ENCODE results near the gene SLC24A3.

Gene SLC24A3

DNA sequence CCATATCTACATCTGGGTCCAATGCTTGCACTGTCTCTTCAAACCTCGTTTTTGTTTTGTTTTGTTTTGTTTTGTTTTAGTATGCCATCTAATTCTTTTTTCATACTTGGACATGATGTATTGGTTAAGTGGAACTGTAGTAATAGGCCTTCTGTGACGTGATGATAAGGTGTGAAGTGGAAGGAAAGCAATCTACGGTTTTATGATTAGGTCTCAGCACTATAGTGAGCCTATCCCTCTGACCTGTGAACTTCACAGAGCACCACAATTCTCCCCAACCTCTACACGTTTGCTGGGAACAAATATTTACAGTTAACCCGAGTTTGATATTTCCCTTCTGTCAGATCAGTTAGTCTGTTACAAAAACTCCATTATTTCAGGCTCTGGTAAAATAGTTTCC lies 19.1 kb upstream of the SLC24A3 start:
- no peak for DNase-seq (ENCODE audit: low spot score)
- no peak for TF ChIP-seq CTCF (IDR thresholded peaks at IDR 0.05; ENCODE audit: borderline replicate concordance, control extremely low read depth, extremely low read depth, insufficient read depth, missing control alignments)
- in situ Hi-C loops (cut with MboI; ENCODE audit: low sequenced_read_pairs, unreplicated experiment) = no loop called here

DNA sequence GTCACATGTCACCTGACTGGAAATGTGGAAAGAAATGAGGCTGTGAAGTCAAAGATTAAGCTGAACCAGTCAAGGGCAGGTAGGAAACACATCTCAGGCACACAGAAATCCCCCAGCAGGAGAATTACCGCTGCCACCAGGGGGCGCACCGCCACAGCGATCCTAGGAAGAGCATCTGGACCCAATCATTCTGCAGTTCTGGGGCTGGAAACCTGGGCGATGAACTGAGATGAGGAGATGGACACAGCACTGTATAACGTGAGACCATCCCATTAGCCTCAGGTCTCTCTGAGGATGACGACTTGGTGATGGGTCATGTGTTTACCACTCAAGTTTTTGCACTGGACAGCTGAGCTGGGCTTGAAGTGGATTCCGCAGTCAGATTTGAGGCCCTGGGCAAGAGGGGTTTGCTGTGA lies 6.5 kb upstream of the SLC24A3 start:
- peak; percentile 71 for TF ChIP-seq CTCF (IDR thresholded peaks at IDR 0.05; ENCODE audit: borderline replicate concordance, control extremely low read depth, extremely low read depth, insufficient read depth, missing control alignments)
- in situ Hi-C loops (cut with MboI; ENCODE audit: low sequenced_read_pairs, unreplicated experiment) = loop anchor here (10.0 to 25.0 kb wide), 3 partner anchors 379 to 569 kb away; no protein-coding TSS in a partner anchor
- DNase-seq (ENCODE audit: low spot score) = peak; percentile 72

GRCh38 chr20:19207541-19207940 lies 4.9 kb upstream of the SLC24A3 start:
- in situ Hi-C loops (cut with MboI; ENCODE audit: low sequenced_read_pairs, unreplicated experiment) = loop anchor here (10.0 to 25.0 kb wide), 3 partner anchors 377 to 570 kb away; no protein-coding TSS in a partner anchor
- no peak for TF ChIP-seq CTCF (IDR thresholded peaks at IDR 0.05; ENCODE audit: borderline replicate concordance, control extremely low read depth, extremely low read depth, insufficient read depth, missing control alignments)

GRCh38 chr20:19210391-19211155 lies 1.9 kb upstream of the SLC24A3 start:
- no peak for TF ChIP-seq CTCF (IDR thresholded peaks at IDR 0.05; ENCODE audit: borderline replicate concordance, control extremely low read depth, extremely low read depth, insufficient read depth, missing control alignments)
- in situ Hi-C loops (cut with MboI; ENCODE audit: low sequenced_read_pairs, unreplicated experiment) = loop anchor here (25.0 kb wide), 2 partner anchors 452 to 573 kb away; no protein-coding TSS in a partner anchor
- DNase-seq (ENCODE audit: low spot score) = no peak

More at GRCh38 chr20:19207541-19207940, 4.9 kb upstream of the SLC24A3 start:
- no peak for DNase-seq (ENCODE audit: low spot score)

DNA sequence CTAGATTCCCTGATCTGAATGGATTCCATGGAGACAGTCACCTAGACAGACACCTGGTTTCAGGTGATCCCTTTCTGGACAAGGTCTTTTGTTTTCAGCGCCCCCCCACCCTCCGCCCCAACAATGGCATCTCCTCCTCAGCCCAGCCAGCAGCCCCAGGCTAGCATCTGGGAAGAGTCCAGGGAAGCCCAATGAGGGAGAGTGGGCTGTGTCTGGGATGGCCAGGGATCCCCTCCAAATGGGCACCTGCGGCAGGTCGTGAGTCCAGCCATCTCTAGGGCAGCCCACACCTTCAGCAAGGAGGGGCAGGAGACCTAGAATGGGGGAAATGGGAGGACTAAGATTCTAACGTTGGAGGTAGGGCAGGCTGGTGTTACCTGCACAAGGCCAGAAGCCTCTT lies 1.2 kb upstream of the SLC24A3 start:
- in situ Hi-C loops (cut with MboI; ENCODE audit: low sequenced_read_pairs, unreplicated experiment) = loop anchor here (25.0 kb wide), 2 partner anchors 451 to 574 kb away; no protein-coding TSS in a partner anchor
- DNase-seq (ENCODE audit: low spot score) = no peak
- TF ChIP-seq CTCF (IDR thresholded peaks at IDR 0.05; ENCODE audit: borderline replicate concordance, control extremely low read depth, extremely low read depth, insufficient read depth, missing control alignments) = no peak

- in situ Hi-C loops (cut with MboI; ENCODE audit: low sequenced_read_pairs, unreplicated experiment) = loop anchor here (25.0 kb wide), 2 partner anchors 450 to 575 kb away; no protein-coding TSS in a partner anchor
- TF ChIP-seq CTCF (IDR thresholded peaks at IDR 0.05; ENCODE audit: borderline replicate concordance, control extremely low read depth, extremely low read depth, insufficient read depth, missing control alignments) = no peak
- peak; percentile 32 for DNase-seq (ENCODE audit: low spot score)
These were observed 577 bp upstream of the SLC24A3 start for GRCh38 chr20:19211661-19212468.
